Adrenal gland (tissue), 12 donors: ENCODE data around the gene SPSB4. TPM values are rescaled to one million over a fixed set of nuclear protein-coding genes. Genes with fewer than 3 reads are reported as not detected.
A peak's percentile ranks its signal among the peaks of the same experiment; 100 is the strongest.

ENCODE experiments used
- DNase-seq, 7 donors: peaks; one replicate each; pipeline ENCODE4 v3.0.0-alpha.2; 2019 to 2020
- H3K27ac ChIP-seq, 5 donors: fragments of 200-600 bp; sonication (generic) in 4 of 5; 1 replicate in 3 of 5; 2 replicates in 2 of 5; pipeline versions ENCODE4 v1.5.1 to v1.8.0; 2016 to 2020; ENCODE audit warnings: mild to moderate bottlenecking in 1 of 5
- H3K27me3 ChIP-seq: fragments of 200-600 bp; 2 replicates; pipeline ENCODE4 v1.8.0; 2021
- H3K36me3 ChIP-seq, 2 donors: fragments of 200-600 bp; replicated peaks in 1 of 2; 1 replicate in 1 of 2; 2 replicates in 1 of 2; pipeline versions ENCODE4 v1.5.1 to v1.8.0; 2018 to 2022
- H3K4me1 ChIP-seq, 2 donors: fragments of 200-600 bp; replicated peaks in 1 of 2; 1 replicate in 1 of 2; 2 replicates in 1 of 2; pipeline versions ENCODE4 v1.5.1 to v1.8.0; 2018 to 2021
- H3K4me3 ChIP-seq, 4 donors: fragments of 200-600 bp; sonication (generic) in 3 of 4; one replicate each; pipeline ENCODE4 v1.5.1; 2016 to 2018
- H3K9me3 ChIP-seq, 3 donors: fragments of 200-600 bp; sonication (generic) in 1 of 3; replicated peaks in 1 of 3; 1 replicate in 2 of 3; 2 replicates in 1 of 3; pipeline versions ENCODE4 v1.5.1 to v1.8.0; 2016 to 2021
- POLR2A ChIP-seq, 2 donors: fragments of 450-650 bp; IDR thresholded peaks; one replicate each; pipeline ENCODE4 v1.6.1; 2017; ENCODE audit warnings: antibody characterized with exemption in 2 of 2, mild to moderate bottlenecking in 2 of 2, moderate library complexity in 1 of 2
- WGBS, 4 donors: extraction: QIAGEN DNeasy Blood & Tissue Kit in 2 of 4; methylation state at CpG; one replicate each; pipeline versions ENCODE4 v1.1.5 to v1.1.7; 2013 to 2017; 5-methylcytosine and 5-hydroxymethylcytosine counted together
- intact Hi-C, 2 donors: fragments of 100-400 bp; cut with DNase I; formaldehyde crosslinking; loops; one replicate each; pipeline versions ENCODE4 v1.14.1 to v1.15.0; 2022 to 2023
- polyA plus RNA-seq, 3 donors: library from polyadenylated mRNA; stranded (reverse); fragments of 200-250 nt in 2 of 3; fragments of 350-450 nt in 1 of 3; fragmentation: Illumina TruSeq in 1 of 3; extraction: RNeasy Lipid Tissue Mini Kit (QIAGEN cat#74804) in 1 of 3; gene quantifications; one replicate each; pipeline ENCODE4 v1.2.3, GENCODE V29; 2013 to 2014
- total RNA-seq, 9 donors: library from RNA; depleted of rRNA in 4 of 9; stranded (reverse); fragments of >200 nt in 4 of 9; fragments of 120-200 nt in 1 of 9; fragmentation: NEBNext Ultra II Directional in 1 of 9; extraction: Animal tissue kit (Norgen Biotek cat#: 25700) in 1 of 9; gene quantifications; one replicate each; pipeline versions ENCODE4 v1.1.0 to v1.2.4, GENCODE V29; 2013 to 2023
- TF ChIP-seq, protein P1 (sequence below), 6 experiments: fragments of 450-650 bp in 4 of 6; fragments of 200-600 bp in 2 of 6; sonication (generic) in 1 of 6; IDR thresholded peaks; 1 replicate in 5 of 6; 2 replicates in 1 of 6; pipeline versions ENCODE4 v1.5.1 to v1.8.0; 2016 to 2021; ENCODE audit warnings: antibody characterized with exemption in 6 of 6, mild to moderate bottlenecking in 2 of 6, moderate library complexity in 1 of 6
- donor health status: healthy with polysubstance abuse.
- donor health status: Bipolar disorder and iron deficiency.
- donor health status: DM: yes; HTN: yes; CAD: no.
- donor health status: DM: no; HTN: no; CAD: no.
- donor health status: DM: no; HTN: no; CAD: no.
- donor health status: DM: yes; HTN: yes; CAD: no.

SPSB4 gene
- total and polyA plus RNA-seq, 12 donors, result 0.18 to 4.0 (median 1.1) TPM; not detected in 1

DNA sequence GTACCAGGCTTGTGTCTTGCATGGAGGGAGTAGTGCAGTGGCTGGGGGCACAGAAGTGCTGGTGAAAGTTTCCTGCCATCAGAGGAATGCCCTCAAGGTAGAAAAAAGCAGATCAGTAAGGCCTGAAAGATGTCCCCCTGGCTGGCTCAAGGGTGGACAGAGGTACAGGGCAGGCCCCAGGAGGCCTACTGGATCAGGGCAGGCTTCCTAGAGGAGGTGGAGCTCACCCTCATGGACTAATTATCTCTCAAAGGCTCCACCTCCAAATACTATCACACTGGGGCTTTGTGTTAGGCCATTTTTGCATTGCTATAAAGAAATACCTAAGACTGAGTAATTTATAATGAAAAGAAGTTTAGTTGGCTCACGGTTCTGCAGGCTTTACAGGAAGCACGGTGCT, 7.8 kb downstream of the SPSB4 start:
- DNase-seq, result no peak
- Histone ChIP-seq H3K27ac (no peak overlapping the region), H3K36me3 (no peaks in the 10 kb centered on the region), H3K4me1 (no peaks in the 10 kb centered on the region), H3K4me3 (no peak overlapping the region), H3K27me3 (peaks cover under 1% of the 10 kb centered on the region), H3K9me3 (no peaks in the 10 kb centered on the region)
- intact Hi-C loops, result no loop called here
- 82 to 93% (median 89%) methylated on average over 2 of the region's 2 CpGs for WGBS, 4 donors
- no peak for TF ChIP-seq POLR2A (IDR thresholded peaks at IDR 0.05)
- TF ChIP-seq, protein P1, sequence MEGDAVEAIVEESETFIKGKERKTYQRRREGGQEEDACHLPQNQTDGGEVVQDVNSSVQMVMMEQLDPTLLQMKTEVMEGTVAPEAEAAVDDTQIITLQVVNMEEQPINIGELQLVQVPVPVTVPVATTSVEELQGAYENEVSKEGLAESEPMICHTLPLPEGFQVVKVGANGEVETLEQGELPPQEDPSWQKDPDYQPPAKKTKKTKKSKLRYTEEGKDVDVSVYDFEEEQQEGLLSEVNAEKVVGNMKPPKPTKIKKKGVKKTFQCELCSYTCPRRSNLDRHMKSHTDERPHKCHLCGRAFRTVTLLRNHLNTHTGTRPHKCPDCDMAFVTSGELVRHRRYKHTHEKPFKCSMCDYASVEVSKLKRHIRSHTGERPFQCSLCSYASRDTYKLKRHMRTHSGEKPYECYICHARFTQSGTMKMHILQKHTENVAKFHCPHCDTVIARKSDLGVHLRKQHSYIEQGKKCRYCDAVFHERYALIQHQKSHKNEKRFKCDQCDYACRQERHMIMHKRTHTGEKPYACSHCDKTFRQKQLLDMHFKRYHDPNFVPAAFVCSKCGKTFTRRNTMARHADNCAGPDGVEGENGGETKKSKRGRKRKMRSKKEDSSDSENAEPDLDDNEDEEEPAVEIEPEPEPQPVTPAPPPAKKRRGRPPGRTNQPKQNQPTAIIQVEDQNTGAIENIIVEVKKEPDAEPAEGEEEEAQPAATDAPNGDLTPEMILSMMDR (IDR thresholded peaks at IDR 0.05), result no peak

DNA sequence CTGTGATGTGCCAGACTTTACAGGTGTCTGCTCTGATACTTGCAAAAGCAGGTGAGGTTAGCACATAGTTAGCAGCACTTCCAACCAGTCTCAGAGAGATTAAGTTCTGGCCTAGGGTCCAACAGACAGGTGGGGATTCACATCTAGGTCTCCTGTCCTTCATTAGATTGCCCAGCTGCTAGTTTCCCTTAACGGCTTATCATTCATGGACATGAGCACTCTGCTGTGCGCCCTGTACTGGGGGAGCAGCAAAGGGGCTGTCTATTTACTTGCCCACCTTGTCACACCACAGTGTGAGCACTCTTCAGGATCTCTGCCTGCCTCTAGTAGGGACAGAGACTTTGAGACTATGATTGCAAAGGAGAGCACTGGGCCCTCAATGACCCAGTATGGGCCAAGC, 8.7 kb downstream of the SPSB4 start:
- no peaks in the 10 kb centered on the region for H3K4me1 ChIP-seq
- H3K4me3 ChIP-seq, result no peak overlapping the region
- 88 to 96% (median 94%) methylated on average over 2 of the region's 2 CpGs for WGBS, 4 donors
- no peaks in the 10 kb centered on the region for H3K27me3 ChIP-seq
- H3K27ac ChIP-seq, result no peak overlapping the region
- no peaks in the 10 kb centered on the region for H3K36me3 ChIP-seq
- TF ChIP-seq, protein P1 (IDR thresholded peaks at IDR 0.05), result no peak
- no peak for TF ChIP-seq POLR2A (IDR thresholded peaks at IDR 0.05)
- intact Hi-C loops, result no loop called here
- DNase-seq, result peak in 1 of 7 donors; percentile 4
- no peaks in the 10 kb centered on the region for H3K9me3 ChIP-seq

GRCh38 chr3:141060327-141060726, 9.2 kb downstream of the SPSB4 start:
- intact Hi-C loops, result no loop called here
- no peaks in the 10 kb centered on the region for H3K4me1 ChIP-seq
- H3K27ac ChIP-seq, result no peak overlapping the region
- H3K9me3 ChIP-seq, result no peaks in the 10 kb centered on the region
- WGBS, 4 donors, result 75 to 91% (median 88%) methylated on average over 3 of the region's 3 CpGs
- H3K4me3 ChIP-seq, result no peak overlapping the region
- no peaks in the 10 kb centered on the region for H3K36me3 ChIP-seq
- peak in 1 of 7 donors; percentile 2 for DNase-seq
- TF ChIP-seq POLR2A (IDR thresholded peaks at IDR 0.05), result no peak
- TF ChIP-seq, protein P1 (IDR thresholded peaks at IDR 0.05), result no peak
- no peaks in the 10 kb centered on the region for H3K27me3 ChIP-seq

- no peak for TF ChIP-seq POLR2A (IDR thresholded peaks at IDR 0.05)
- TF ChIP-seq, protein P1 (IDR thresholded peaks at IDR 0.05), result no peak
- Histone ChIP-seq H3K36me3 (no peaks in the 10 kb centered on the region), H3K9me3 (no peaks in the 10 kb centered on the region), H3K27ac (no peak overlapping the region), H3K4me3 (no peak overlapping the region), H3K27me3 (no peaks in the 10 kb centered on the region), H3K4me1 (no peaks in the 10 kb centered on the region)
- DNase-seq, result no peak
- intact Hi-C loops, result no loop called here
- WGBS, 4 donors, result 63 to 75% (median 68%) methylated on average over 1 of the region's 1 CpG
Measured at GRCh38 chr3:141063831-141064230, 12.7 kb downstream of the SPSB4 start.
